Lower leg skin (tissue), 3 donors: ENCODE measurements around the gene VN1R5.
"Not testable (repeated sequence)": the region's sequence is repeated elsewhere in the genome, so short reads cannot be mapped to it uniquely, and the experiment has no call there.

Experiments
- POLR2A ChIP-seq, 2 donors: fragments of 450-650 bp; IDR thresholded peaks; one replicate each; pipeline ENCODE4 v1.6.1; 2016 to 2017; ENCODE audit warnings: antibody characterized with exemption in 2 of 2, mild to moderate bottlenecking in 1 of 2, moderate library complexity in 1 of 2
- TF ChIP-seq, protein P1 (sequence below), 3 donors: fragments of 450-650 bp; IDR thresholded peaks; one replicate each; pipeline ENCODE4 v1.5.1; 2016; ENCODE audit warnings: antibody characterized with exemption in 3 of 3, mild to moderate bottlenecking in 3 of 3, moderate library complexity in 2 of 3

DNA sequence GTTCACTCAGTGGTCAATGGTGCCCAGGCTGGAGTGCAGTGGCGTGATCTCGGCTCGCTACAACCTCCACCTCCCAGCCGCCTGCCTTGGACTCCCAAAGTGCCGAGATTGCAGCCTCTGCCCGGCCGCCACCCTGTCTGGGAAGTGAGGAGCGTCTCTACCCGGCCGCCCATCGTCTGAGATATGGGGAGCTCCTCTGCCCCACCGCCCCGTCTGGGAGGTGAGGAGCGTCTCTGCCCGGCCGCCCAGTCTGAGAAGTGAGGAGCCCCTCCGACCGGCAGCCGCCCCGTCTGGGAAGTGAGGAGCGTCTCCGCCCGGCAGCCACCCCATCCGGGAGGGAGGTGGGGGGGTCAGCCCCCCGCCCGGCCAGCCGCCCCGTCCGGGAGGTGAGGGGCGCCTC lies 35.6 kb upstream of the VN1R5 start:
- not testable (repeated sequence) for TF ChIP-seq POLR2A (IDR thresholded peaks at IDR 0.05)
- TF ChIP-seq, protein P1, sequence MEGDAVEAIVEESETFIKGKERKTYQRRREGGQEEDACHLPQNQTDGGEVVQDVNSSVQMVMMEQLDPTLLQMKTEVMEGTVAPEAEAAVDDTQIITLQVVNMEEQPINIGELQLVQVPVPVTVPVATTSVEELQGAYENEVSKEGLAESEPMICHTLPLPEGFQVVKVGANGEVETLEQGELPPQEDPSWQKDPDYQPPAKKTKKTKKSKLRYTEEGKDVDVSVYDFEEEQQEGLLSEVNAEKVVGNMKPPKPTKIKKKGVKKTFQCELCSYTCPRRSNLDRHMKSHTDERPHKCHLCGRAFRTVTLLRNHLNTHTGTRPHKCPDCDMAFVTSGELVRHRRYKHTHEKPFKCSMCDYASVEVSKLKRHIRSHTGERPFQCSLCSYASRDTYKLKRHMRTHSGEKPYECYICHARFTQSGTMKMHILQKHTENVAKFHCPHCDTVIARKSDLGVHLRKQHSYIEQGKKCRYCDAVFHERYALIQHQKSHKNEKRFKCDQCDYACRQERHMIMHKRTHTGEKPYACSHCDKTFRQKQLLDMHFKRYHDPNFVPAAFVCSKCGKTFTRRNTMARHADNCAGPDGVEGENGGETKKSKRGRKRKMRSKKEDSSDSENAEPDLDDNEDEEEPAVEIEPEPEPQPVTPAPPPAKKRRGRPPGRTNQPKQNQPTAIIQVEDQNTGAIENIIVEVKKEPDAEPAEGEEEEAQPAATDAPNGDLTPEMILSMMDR (IDR thresholded peaks at IDR 0.05): not testable (repeated sequence)
